HCT116 (cell line): ENCODE measurements around the gene CDK19. TPM values are rescaled to one million over a fixed set of nuclear protein-coding genes. Genes with fewer than 3 reads are reported as not detected.

Experiments
- ATAC-seq: fragments of 200-7000 bp; cut with Tn5 transposase; 2 replicates; pipeline ENCODE4 v1.9.1; 2020; ENCODE audit warnings: mild to moderate bottlenecking, moderate library complexity
- BruUV-seq: library from RNA; stranded (reverse); fragments of 400-500 nt; replicated peaks from 2 replicates; lab custom pipeline; 2021; lab: Mats Ljungman, UMichigan
- CTCF ChIA-PET: fragments of 300-600 bp; sonication (Branson Sonifier 250); formaldehyde crosslinking; loops from one replicate; lab custom pipeline; 2021; ENCODE audit warnings: antibody characterized with exemption; lab: Charles Lee
- POLR2A ChIA-PET: fragments of 300-600, 350-600 bp; sonication (Branson Sonifier 250); formaldehyde crosslinking; loops from one replicate; lab custom pipeline; 2021; ENCODE audit warnings: antibody characterized with exemption; lab: Charles Lee
- RAD21 ChIA-PET, 2 experiments: fragments of 300-600 bp; sonication (Branson Sonifier 250); formaldehyde crosslinking; loops; one replicate each; lab custom pipeline; 2023; ENCODE audit warnings: low total read pairs in 2 of 2; ENCODE audit not compliant: uncharacterized antibody in 2 of 2, unreplicated experiment in 2 of 2, low non-redundant PET in 1 of 2; lab: Charles Lee
- DNase-seq: peaks from one replicate; pipeline ENCODE4 v3.0.0-alpha.2; 2010; ENCODE audit warnings: low read depth, low spot score
- H2AFZ ChIP-seq: fragments of 200-600 bp; shearing (Covaris generic), sonication (generic); 2 replicates; pipeline ENCODE4 v1.6.1; 2017; ENCODE audit warnings: low read depth, mixed run types, mixed read lengths, antibody characterized with exemption, low read length; ENCODE audit not compliant: poor library complexity, severe bottlenecking
- H3K27ac ChIP-seq: 2 replicates; pipeline ENCODE4 v1.5.1; 2012; ENCODE audit warnings: low read depth, low read length
- H3K27me3 ChIP-seq: fragments of 200-600 bp; sonication (generic); 2 replicates; pipeline ENCODE4 v1.6.1; 2016; ENCODE audit warnings: mixed run types, low read length, mixed read lengths; ENCODE audit not compliant: insufficient read depth
- H3K36me3 ChIP-seq, 2 experiments: fragments of 200-500 bp in 1 of 2; fragments of 200-600 bp in 1 of 2; sonication (Bioruptor generic) in 1 of 2; sonication (generic) in 1 of 2; 2 replicates each; pipeline versions ENCODE4 v1.5.1 to v1.6.1; 2014 to 2016; ENCODE audit warnings: low read length in 2 of 2, inconsistent platforms in 1 of 2, mixed read lengths in 1 of 2, mixed run types in 1 of 2; ENCODE audit not compliant: insufficient read depth in 2 of 2, control insufficient read depth in 1 of 2
- H3K4me1 ChIP-seq, 2 experiments: fragments of 200-600 bp in 1 of 2; sonication (generic) in 1 of 2; 2 replicates each; pipeline versions ENCODE4 v1.5.1 to v1.6.1; 2012 to 2017; ENCODE audit warnings: low read length in 2 of 2, inconsistent platforms in 1 of 2, mild to moderate bottlenecking in 1 of 2, mixed read lengths in 1 of 2, mixed run types in 1 of 2, moderate library complexity in 1 of 2; ENCODE audit not compliant: insufficient read depth in 2 of 2, control insufficient read depth in 1 of 2
- H3K4me2 ChIP-seq: fragments of 200-600 bp; sonication (generic); 2 replicates; pipeline ENCODE4 v1.6.1; 2017; ENCODE audit warnings: mixed run types, low read length, mixed read lengths
- H3K4me3 ChIP-seq, 2 experiments: fragments of 200-600 bp in 1 of 2; sonication (generic) in 1 of 2; replicated peaks in 1 of 2; 2 replicates each; pipeline ENCODE4 v1.5.1; 2011 to 2016; ENCODE audit warnings: low read length in 2 of 2, control low read depth in 1 of 2, low read depth in 1 of 2, mild to moderate bottlenecking in 1 of 2, mixed read lengths in 1 of 2, mixed run types in 1 of 2
- H3K79me2 ChIP-seq: fragments of 200-600 bp; sonication (generic); 2 replicates; pipeline ENCODE4 v1.6.1; 2017; ENCODE audit warnings: mild to moderate bottlenecking, mixed run types, low read length, moderate library complexity, mixed read lengths; ENCODE audit not compliant: insufficient read depth
- H3K9ac ChIP-seq: fragments of 200-600 bp; sonication (generic); 2 replicates; pipeline ENCODE4 v1.6.1; 2016; ENCODE audit warnings: low read length, mixed read lengths
- H3K9me2 ChIP-seq: fragments of 200-600 bp; sonication (generic), shearing (Covaris generic); 2 replicates; pipeline ENCODE4 v1.6.1; 2017; ENCODE audit warnings: mixed run types, mild to moderate bottlenecking, moderate library complexity; ENCODE audit not compliant: insufficient read depth
- H3K9me3 ChIP-seq, 2 experiments: fragments of 200-500 bp in 1 of 2; fragments of 200-600 bp in 1 of 2; sonication (Bioruptor generic) in 1 of 2; sonication (generic) in 1 of 2; 2 replicates each; pipeline ENCODE4 v1.6.1; 2014 to 2017; ENCODE audit warnings: low read length in 2 of 2, mixed read lengths in 2 of 2, inconsistent platforms in 1 of 2, low read depth in 1 of 2, mild to moderate bottlenecking in 1 of 2, mixed run types in 1 of 2, moderate library complexity in 1 of 2; ENCODE audit not compliant: control insufficient read depth in 1 of 2, insufficient read depth in 1 of 2
- H4K20me1 ChIP-seq: fragments of 200-600 bp; sonication (generic), shearing (Covaris generic); 2 replicates; pipeline ENCODE4 v1.6.1; 2017; ENCODE audit warnings: mixed run types, mild to moderate bottlenecking, moderate library complexity; ENCODE audit not compliant: insufficient read depth
- CEBPB ChIP-seq: IDR thresholded peaks from 2 replicates; pipeline ENCODE4 v1.6.1; 2012; ENCODE audit warnings: low read depth
- ZFX ChIP-seq: fragments of 450-650 bp; IDR thresholded peaks from 2 replicates; pipeline ENCODE4 v1.6.1; 2017
- ZNF274 ChIP-seq: fragments of 200-500 bp; sonication (Bioruptor generic); IDR thresholded peaks from 2 replicates; pipeline ENCODE4 v1.6.1; 2014; ENCODE audit warnings: mild to moderate bottlenecking, low read depth, low read length, inconsistent platforms
- intact Hi-C: fragments of 100-400 bp; cut with micrococcal nuclease; formaldehyde crosslinking; loops from 2 replicates; pipeline ENCODE4 v1.10.0; 2022
- total RNA-seq: library from RNA; stranded (reverse); gene quantifications from one replicate; pipeline ENCODE4 v1.2.1, GENCODE V29; 2021; ENCODE audit not compliant: unreplicated experiment
- TF ChIP-seq, protein P1 (sequence below): IDR thresholded peaks from 2 replicates; pipeline ENCODE4 v1.6.1; 2012; ENCODE audit warnings: low read depth

CDK19 gene
- total RNA-seq, 1 experiment from 2014 or later = 20.0 TPM

DNA sequence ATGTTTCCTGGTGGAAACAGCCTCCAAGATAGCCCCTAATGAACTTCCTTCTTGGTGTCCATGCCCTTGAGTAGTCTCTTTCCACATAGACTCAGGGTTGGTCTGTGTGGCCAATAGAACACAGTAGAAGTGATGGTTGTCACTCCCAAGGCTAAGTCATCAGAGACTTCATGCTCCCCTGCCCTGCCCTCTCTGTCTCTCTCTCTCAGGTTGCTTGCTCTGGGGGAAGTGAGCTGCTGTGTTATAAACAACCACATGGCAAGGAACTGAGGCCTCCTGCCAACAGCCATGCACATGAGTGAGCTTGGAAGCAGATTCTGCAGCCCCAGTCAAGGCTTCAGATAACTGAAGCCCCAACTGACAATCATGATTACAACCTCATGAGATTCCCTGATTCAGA lies 253.6 kb downstream of the CDK19 start:
- H3K9ac ChIP-seq = no peak overlapping the region
- H3K4me1 ChIP-seq = peaks cover 7 to 11% of the 10 kb centered on the region in 2 experiments
- no peak overlapping the region for H3K27ac ChIP-seq
- H3K4me3 ChIP-seq = no peak overlapping the region
- no peaks in the 10 kb centered on the region for H3K27me3 ChIP-seq
- POLR2A ChIA-PET = no interaction called here
- no TSS peak for BruUV-seq
- no peak for TF ChIP-seq ZFX
- no peaks in the 10 kb centered on the region for H3K79me2 ChIP-seq
- H3K4me2 ChIP-seq = no peak overlapping the region
- no peak overlapping the region for H2AFZ ChIP-seq
- no peaks in the 10 kb centered on the region for H3K9me3 ChIP-seq
- RAD21 ChIA-PET = no interaction called here
- ATAC-seq = no peak
- intact Hi-C loops = no loop called here
- DNase-seq = no peak
- H3K36me3 ChIP-seq = no peaks in the 10 kb centered on the region
- H4K20me1 ChIP-seq = no peaks in the 10 kb centered on the region
- H3K9me2 ChIP-seq = no peaks in the 10 kb centered on the region
- CTCF ChIA-PET = no interaction called here

DNA sequence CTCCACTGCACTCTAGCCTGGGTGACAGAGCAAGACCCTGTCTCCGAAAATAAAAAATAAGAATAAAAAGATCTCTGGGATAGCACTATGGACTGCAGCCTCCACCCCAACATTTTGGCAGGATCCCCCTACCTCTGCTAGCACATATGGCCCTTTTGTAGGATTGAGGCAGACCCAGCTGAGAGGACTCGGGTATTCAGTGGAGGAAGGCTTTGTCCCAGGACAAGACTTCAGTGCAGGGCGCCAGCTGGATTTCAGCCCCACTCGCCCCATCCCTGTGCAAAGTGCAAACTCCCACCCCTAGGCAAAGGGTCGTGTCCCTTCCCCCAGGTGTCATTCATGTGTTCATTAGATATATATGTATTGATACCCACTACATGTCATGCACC lies 254.3 kb downstream of the CDK19 start:
- RAD21 ChIA-PET = no interaction called here
- ATAC-seq (no peak), DNase-seq (no peak)
- H3K9me3 ChIP-seq = no peaks in the 10 kb centered on the region
- H4K20me1 ChIP-seq = no peaks in the 10 kb centered on the region
- no peak overlapping the region for H3K27ac ChIP-seq
- intact Hi-C loops = no loop called here
- H3K79me2 ChIP-seq = no peaks in the 10 kb centered on the region
- POLR2A ChIA-PET = no interaction called here
- no peak overlapping the region for H2AFZ ChIP-seq
- BruUV-seq = no TSS peak
- H3K4me1 ChIP-seq = peaks cover 4 to 5% of the 10 kb centered on the region in 2 experiments
- H3K4me3 ChIP-seq = no peak overlapping the region
- CTCF ChIA-PET = no interaction called here
- no peaks in the 10 kb centered on the region for H3K36me3 ChIP-seq
- H3K4me2 ChIP-seq = no peak overlapping the region
- no peaks in the 10 kb centered on the region for H3K9me2 ChIP-seq
- H3K27me3 ChIP-seq = no peaks in the 10 kb centered on the region
- H3K9ac ChIP-seq = no peak overlapping the region
- TF ChIP-seq ZNF274 (no peak), CEBPB (no peak)
- TF ChIP-seq, protein P1, sequence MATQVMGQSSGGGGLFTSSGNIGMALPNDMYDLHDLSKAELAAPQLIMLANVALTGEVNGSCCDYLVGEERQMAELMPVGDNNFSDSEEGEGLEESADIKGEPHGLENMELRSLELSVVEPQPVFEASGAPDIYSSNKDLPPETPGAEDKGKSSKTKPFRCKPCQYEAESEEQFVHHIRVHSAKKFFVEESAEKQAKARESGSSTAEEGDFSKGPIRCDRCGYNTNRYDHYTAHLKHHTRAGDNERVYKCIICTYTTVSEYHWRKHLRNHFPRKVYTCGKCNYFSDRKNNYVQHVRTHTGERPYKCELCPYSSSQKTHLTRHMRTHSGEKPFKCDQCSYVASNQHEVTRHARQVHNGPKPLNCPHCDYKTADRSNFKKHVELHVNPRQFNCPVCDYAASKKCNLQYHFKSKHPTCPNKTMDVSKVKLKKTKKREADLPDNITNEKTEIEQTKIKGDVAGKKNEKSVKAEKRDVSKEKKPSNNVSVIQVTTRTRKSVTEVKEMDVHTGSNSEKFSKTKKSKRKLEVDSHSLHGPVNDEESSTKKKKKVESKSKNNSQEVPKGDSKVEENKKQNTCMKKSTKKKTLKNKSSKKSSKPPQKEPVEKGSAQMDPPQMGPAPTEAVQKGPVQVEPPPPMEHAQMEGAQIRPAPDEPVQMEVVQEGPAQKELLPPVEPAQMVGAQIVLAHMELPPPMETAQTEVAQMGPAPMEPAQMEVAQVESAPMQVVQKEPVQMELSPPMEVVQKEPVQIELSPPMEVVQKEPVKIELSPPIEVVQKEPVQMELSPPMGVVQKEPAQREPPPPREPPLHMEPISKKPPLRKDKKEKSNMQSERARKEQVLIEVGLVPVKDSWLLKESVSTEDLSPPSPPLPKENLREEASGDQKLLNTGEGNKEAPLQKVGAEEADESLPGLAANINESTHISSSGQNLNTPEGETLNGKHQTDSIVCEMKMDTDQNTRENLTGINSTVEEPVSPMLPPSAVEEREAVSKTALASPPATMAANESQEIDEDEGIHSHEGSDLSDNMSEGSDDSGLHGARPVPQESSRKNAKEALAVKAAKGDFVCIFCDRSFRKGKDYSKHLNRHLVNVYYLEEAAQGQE = no peak
